ENCODE measurements around the gene PATJ. TPM values are rescaled to one million over a fixed set of nuclear protein-coding genes. Genes with fewer than 3 reads are reported as not detected.

The PATJ gene
- total RNA-seq, 1 experiment from 2014 or later, result 57.9 TPM

DNA sequence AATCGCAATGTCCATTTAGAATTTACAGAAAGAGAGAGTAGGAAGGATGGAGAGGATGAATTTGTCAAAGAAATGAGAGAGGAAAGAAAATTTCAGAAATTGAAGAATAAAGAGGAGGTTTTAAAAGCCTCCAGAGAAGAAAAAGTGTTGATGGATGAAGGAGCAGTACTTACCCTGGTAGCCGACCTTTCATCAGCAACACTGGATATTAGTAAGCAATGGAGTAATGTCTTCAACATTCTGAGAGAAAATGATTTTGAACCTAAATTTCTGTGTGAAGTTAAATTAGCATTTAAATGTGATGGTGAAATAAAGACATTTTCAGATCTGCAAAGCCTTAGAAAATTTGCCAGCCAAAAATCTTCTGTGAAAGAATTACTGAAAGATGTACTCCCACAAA is 464.9 kb downstream of the PATJ start (continued):
- no peak for TF ChIP-seq AFF4 (CRISPR knock-in tag; IDR thresholded peaks at IDR 0.05; ENCODE audit: borderline replicate concordance)
- no peak for TF ChIP-seq FOXP4 (CRISPR knock-in tag; IDR thresholded peaks at IDR 0.05)
- TF ChIP-seq OVOL2 (CRISPR knock-in tag; IDR thresholded peaks at IDR 0.05; ENCODE audit: borderline replicate concordance), result no peak
- TF ChIP-seq FOXK1 (CRISPR knock-in tag; IDR thresholded peaks at IDR 0.05), result no peak
- peak; percentile 82 for TF ChIP-seq ZNF317 (CRISPR knock-in tag; IDR thresholded peaks at IDR 0.05; ENCODE audit: borderline replicate concordance, low read depth)

DNA sequence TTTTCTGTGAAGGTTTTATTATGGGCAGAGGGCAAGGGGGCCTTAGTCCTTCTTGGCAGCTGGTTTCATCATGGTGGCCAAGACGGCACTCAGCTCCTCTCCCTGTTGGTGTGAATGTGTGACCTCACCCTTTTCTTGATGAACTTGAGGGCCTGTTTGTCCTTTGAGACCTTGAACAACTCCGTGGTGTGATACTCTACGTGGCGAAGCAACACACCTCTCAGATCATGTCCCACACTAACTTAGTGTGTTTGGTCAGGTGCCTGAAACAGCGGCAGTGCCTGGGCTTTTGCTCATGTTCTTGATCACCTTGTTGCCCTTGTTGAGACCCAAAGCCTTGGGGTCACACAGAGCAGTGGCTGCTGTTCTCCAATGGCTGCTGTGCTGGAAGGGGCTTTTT is 465.8 kb downstream of the PATJ start:
- ChIA-PET CTCF (interaction anchor here (1.1 kb wide), 1 partner anchor 32 kb away, joined by 6 read pairs; no protein-coding TSS in a partner anchor), POLR2A (interaction anchor here (1.6 to 1.7 kb wide), 2 partner anchors 10 to 25 kb away, joined by 4 to 9 read pairs; no protein-coding TSS in a partner anchor)
- DNase-seq (ENCODE audit: low spot score) (no peak), ATAC-seq (no peak)
- peaks cover 51% of the 10 kb centered on the region for H3K9me3 Mint-ChIP-seq
- H3K27ac Mint-ChIP-seq, result peak overlapping the region; percentile 67
- no peaks in the 10 kb centered on the region for H3K27me3 Mint-ChIP-seq (ENCODE audit: low read depth)
- H3K36me3 Mint-ChIP-seq, result peaks cover 94% of the 10 kb centered on the region
- H3K4me1 Mint-ChIP-seq, result peaks cover 56% of the 10 kb centered on the region
- H3K4me3 Mint-ChIP-seq, result no peak overlapping the region
- no peak for TF ChIP-seq ERG (CRISPR knock-in tag; IDR thresholded peaks at IDR 0.05)
- peak; percentile 41; the same call in 1 of the 2 replicates for TF ChIP-seq ZNF425 (CRISPR knock-in tag; conservative IDR thresholded peaks at IDR 0.05)
- TF ChIP-seq ZNF138 (CRISPR knock-in tag; conservative IDR thresholded peaks at IDR 0.05), result no peak
- no peak for TF ChIP-seq NFYB (CRISPR knock-in tag; conservative IDR thresholded peaks at IDR 0.05; ENCODE audit: low read depth)
- TF ChIP-seq SOX15 (CRISPR knock-in tag; IDR thresholded peaks at IDR 0.05), result no peak
- TF ChIP-seq NR3C1 (CRISPR knock-in tag; conservative IDR thresholded peaks at IDR 0.05; ENCODE audit: low read depth), result no peak
- no peak for TF ChIP-seq SMAD3 (CRISPR knock-in tag; IDR thresholded peaks at IDR 0.05; ENCODE audit: borderline replicate concordance)
- TF ChIP-seq ZNF317 (CRISPR knock-in tag; IDR thresholded peaks at IDR 0.05; ENCODE audit: borderline replicate concordance, low read depth), result no peak
- TF ChIP-seq GABPB1 (CRISPR knock-in tag; IDR thresholded peaks at IDR 0.05), result no peak
- TF ChIP-seq, protein P1, sequence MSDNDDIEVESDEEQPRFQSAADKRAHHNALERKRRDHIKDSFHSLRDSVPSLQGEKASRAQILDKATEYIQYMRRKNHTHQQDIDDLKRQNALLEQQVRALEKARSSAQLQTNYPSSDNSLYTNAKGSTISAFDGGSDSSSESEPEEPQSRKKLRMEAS (CRISPR knock-in tag; IDR thresholded peaks at IDR 0.05), result 0 out of 2 replicates have a peak, but pooled peaks have one; percentile 47
- no peak for TF ChIP-seq ZNF423 (CRISPR knock-in tag; IDR thresholded peaks at IDR 0.05)
- no peak for TF ChIP-seq SMAD4 (CRISPR knock-in tag; IDR thresholded peaks at IDR 0.05)
- TF ChIP-seq FOXK1 (CRISPR knock-in tag; IDR thresholded peaks at IDR 0.05), result no peak
- TF ChIP-seq NFE2L1 (CRISPR knock-in tag; IDR thresholded peaks at IDR 0.05), result no peak
- no peak for TF ChIP-seq GTF2I (CRISPR knock-in tag; conservative IDR thresholded peaks at IDR 0.05)
- peak; percentile 41; the same call in 1 of the 2 replicates for TF ChIP-seq ZNF671 (CRISPR knock-in tag; IDR thresholded peaks at IDR 0.05)
- TF ChIP-seq CREM (CRISPR knock-in tag; IDR thresholded peaks at IDR 0.05), result no peak
- TF ChIP-seq ZSCAN18 (CRISPR knock-in tag; IDR thresholded peaks at IDR 0.05), result no peak
- TF ChIP-seq EMX1 (CRISPR knock-in tag; IDR thresholded peaks at IDR 0.05), result 0 out of 2 replicates have a peak, but pooled peaks have one; percentile 26
- TF ChIP-seq JAZF1 (CRISPR knock-in tag; IDR thresholded peaks at IDR 0.05), result no peak
- no peak for TF ChIP-seq ZNF416 (CRISPR knock-in tag; IDR thresholded peaks at IDR 0.05)
- TF ChIP-seq NFATC4 (CRISPR knock-in tag; IDR thresholded peaks at IDR 0.05), result 0 out of 2 replicates have a peak, but pooled peaks have one; percentile 25
- TF ChIP-seq ZBTB21 (CRISPR knock-in tag; IDR thresholded peaks at IDR 0.05; ENCODE audit: borderline replicate concordance), result no peak

Data from WTC11 (cell line).